KG1 (cell line): Measurements from ENCODE around the gene TCF3.
A peak's percentile ranks its signal among the peaks of the same experiment; 100 is the strongest.

Experiments
- DNase-seq: peaks from one replicate; lab custom pipeline; 2025; lab: John Stamatoyannopoulos, UW

The TCF3 gene

GRCh38 chr19:1609680-1610474 is 42.5 kb downstream of the TCF3 start:
- DNase-seq = no peak

- no peak for DNase-seq
Measured at GRCh38 chr19:1609103-1609396, 43.4 kb downstream of the TCF3 start.

GRCh38 chr19:1608359-1609102 is 43.9 kb downstream of the TCF3 start:
- no peak for DNase-seq

- DNase-seq = no peak
Measured at GRCh38 chr19:1606138-1606651, 46.2 kb downstream of the TCF3 start.

GRCh38 chr19:1605236-1606137 is 46.9 kb downstream of the TCF3 start, which contains the start of gene UQCR11:
UQCR11 (minus strand) TSS chr19:1605462; CDS start chr19:1605409, 53 bp downstream.
- peak; percentile 95 for DNase-seq

GRCh38 chr19:1602091-1602707 is 50.2 kb downstream of the TCF3 start:
- DNase-seq = no peak

GRCh38 chr19:1601613-1602064 is 50.8 kb downstream of the TCF3 start:
- DNase-seq = no peak

GRCh38 chr19:1599460-1599846 is 53.0 kb downstream of the TCF3 start:
- no peak for DNase-seq

- no peak for DNase-seq
Measured at GRCh38 chr19:1598777-1599459, 53.5 kb downstream of the TCF3 start.

- no peak for DNase-seq
Measured at GRCh38 chr19:1593501-1593772, 59.0 kb downstream of the TCF3 start.

- DNase-seq = peak; percentile 90
Measured at GRCh38 chr19:1592755-1593500, 59.5 kb downstream of the TCF3 start, which contains the start of gene MBD3. MBD3 (minus strand) TSS chr19:1592865; CDS start chr19:1592631, 234 bp downstream.

- peak; percentile 51 for DNase-seq
Measured at GRCh38 chr19:1592024-1592754, 60.2 kb downstream of the TCF3 start.

GRCh38 chr19:1591421-1592023 is 60.9 kb downstream of the TCF3 start:
- no peak for DNase-seq

GRCh38 chr19:1590641-1591397 is 61.6 kb downstream of the TCF3 start:
- peak; percentile 4 for DNase-seq

GRCh38 chr19:1587872-1588271 is 64.5 kb downstream of the TCF3 start:
- DNase-seq = no peak

- no peak for DNase-seq
Measured at GRCh38 chr19:1585243-1585580, 67.2 kb downstream of the TCF3 start.

- no peak for DNase-seq
Measured at GRCh38 chr19:1584500-1585242, 67.7 kb downstream of the TCF3 start.

- no peak for DNase-seq
Measured at GRCh38 chr19:1582201-1582600, 70.2 kb downstream of the TCF3 start.
